ENCODE measurements around the gene NCKAP5.

DNA sequence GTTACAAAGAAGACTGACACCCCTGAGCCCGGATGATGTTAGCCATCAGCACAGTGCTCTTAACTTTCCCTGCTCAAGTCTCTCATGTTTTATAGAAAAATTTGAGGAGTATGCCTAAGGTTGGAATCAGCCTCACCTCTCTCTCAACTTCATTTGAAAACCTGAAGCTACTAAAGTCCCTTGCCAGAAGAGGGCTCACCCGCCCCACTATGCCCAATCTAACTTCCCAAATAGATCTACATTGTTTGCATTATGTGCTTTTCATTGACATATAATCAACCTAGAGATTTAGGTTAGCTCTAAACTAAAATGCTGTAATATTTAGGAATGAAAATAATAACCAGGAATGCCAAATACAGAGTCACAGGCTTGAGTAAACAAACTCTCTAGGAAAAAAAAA is 305.4 kb downstream of the NCKAP5 start:
- no peak for TF ChIP-seq EZH2 (IDR thresholded peaks at IDR 0.05; ENCODE audit: low read depth)
- TF ChIP-seq, protein P1, sequence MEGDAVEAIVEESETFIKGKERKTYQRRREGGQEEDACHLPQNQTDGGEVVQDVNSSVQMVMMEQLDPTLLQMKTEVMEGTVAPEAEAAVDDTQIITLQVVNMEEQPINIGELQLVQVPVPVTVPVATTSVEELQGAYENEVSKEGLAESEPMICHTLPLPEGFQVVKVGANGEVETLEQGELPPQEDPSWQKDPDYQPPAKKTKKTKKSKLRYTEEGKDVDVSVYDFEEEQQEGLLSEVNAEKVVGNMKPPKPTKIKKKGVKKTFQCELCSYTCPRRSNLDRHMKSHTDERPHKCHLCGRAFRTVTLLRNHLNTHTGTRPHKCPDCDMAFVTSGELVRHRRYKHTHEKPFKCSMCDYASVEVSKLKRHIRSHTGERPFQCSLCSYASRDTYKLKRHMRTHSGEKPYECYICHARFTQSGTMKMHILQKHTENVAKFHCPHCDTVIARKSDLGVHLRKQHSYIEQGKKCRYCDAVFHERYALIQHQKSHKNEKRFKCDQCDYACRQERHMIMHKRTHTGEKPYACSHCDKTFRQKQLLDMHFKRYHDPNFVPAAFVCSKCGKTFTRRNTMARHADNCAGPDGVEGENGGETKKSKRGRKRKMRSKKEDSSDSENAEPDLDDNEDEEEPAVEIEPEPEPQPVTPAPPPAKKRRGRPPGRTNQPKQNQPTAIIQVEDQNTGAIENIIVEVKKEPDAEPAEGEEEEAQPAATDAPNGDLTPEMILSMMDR (conservative IDR thresholded peaks at IDR 0.05), result no peak
